ENCODE results near the gene L3MBTL4. TPM values are rescaled to one million over a fixed set of nuclear protein-coding genes. Genes with fewer than 3 reads are reported as not detected.
"Not testable (repeated sequence)": the region's sequence is repeated elsewhere in the genome, so short reads cannot be mapped to it uniquely, and the experiment has no call there.

The L3MBTL4 gene
- total RNA-seq, 1 experiment from 2014 or later, result 2.1 TPM

DNA sequence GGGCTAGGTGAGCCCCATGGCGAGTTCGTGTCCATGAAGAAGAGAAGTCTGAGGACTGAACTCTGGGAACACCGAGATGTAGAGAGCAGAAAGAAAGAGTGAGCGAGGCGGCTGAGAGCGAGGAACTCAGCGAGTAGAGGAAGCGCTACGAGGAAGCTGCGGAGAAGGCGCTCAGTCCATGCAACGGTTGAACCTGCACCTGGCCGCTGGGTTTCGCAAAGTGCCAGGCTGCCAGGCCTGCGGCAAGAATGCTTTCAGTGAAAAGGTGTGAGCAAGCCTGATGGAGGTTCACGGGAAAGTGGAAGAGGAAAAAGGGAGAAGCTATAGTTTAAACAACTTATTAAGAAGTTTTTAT lies 268.4 kb downstream of the L3MBTL4 start:
- H3K4me1 Mint-ChIP-seq (ENCODE audit: low read depth, unreplicated experiment), result no peaks in the 10 kb centered on the region
- no TSS peak for BruUV-seq (replicated peaks)
- no peak overlapping the region for H3K27ac Mint-ChIP-seq (ENCODE audit: unreplicated experiment)
- TF ChIP-seq, protein P1, sequence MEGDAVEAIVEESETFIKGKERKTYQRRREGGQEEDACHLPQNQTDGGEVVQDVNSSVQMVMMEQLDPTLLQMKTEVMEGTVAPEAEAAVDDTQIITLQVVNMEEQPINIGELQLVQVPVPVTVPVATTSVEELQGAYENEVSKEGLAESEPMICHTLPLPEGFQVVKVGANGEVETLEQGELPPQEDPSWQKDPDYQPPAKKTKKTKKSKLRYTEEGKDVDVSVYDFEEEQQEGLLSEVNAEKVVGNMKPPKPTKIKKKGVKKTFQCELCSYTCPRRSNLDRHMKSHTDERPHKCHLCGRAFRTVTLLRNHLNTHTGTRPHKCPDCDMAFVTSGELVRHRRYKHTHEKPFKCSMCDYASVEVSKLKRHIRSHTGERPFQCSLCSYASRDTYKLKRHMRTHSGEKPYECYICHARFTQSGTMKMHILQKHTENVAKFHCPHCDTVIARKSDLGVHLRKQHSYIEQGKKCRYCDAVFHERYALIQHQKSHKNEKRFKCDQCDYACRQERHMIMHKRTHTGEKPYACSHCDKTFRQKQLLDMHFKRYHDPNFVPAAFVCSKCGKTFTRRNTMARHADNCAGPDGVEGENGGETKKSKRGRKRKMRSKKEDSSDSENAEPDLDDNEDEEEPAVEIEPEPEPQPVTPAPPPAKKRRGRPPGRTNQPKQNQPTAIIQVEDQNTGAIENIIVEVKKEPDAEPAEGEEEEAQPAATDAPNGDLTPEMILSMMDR (IDR thresholded peaks at IDR 0.05; ENCODE audit: unreplicated experiment), result no peak
- CTCF ChIA-PET, result no interaction called here
- H3K4me3 Mint-ChIP-seq (ENCODE audit: low read depth, unreplicated experiment), result no peak overlapping the region
- intact Hi-C loops (cut with micrococcal nuclease; ENCODE audit: unreplicated experiment), result no loop called here
- peaks cover 10% of the 10 kb centered on the region for H3K9me3 Mint-ChIP-seq (ENCODE audit: low read depth, unreplicated experiment)
- H3K36me3 Mint-ChIP-seq (ENCODE audit: insufficient read depth, unreplicated experiment), result no peaks in the 10 kb centered on the region
- no peaks in the 10 kb centered on the region for H3K27me3 Mint-ChIP-seq (ENCODE audit: unreplicated experiment)
- no peak for DNase-seq

- intact Hi-C loops (cut with micrococcal nuclease; ENCODE audit: unreplicated experiment), result no loop called here
- TF ChIP-seq, protein P1 (IDR thresholded peaks at IDR 0.05; ENCODE audit: unreplicated experiment), result no peak
- Mint-ChIP-seq H3K27ac (ENCODE audit: unreplicated experiment) (no peak overlapping the region), H3K9me3 (ENCODE audit: low read depth, unreplicated experiment) (peaks cover 10% of the 10 kb centered on the region), H3K27me3 (ENCODE audit: unreplicated experiment) (no peaks in the 10 kb centered on the region), H3K4me1 (ENCODE audit: low read depth, unreplicated experiment) (no peaks in the 10 kb centered on the region), H3K4me3 (ENCODE audit: low read depth, unreplicated experiment) (no peak overlapping the region), H3K36me3 (ENCODE audit: insufficient read depth, unreplicated experiment) (no peaks in the 10 kb centered on the region)
- CTCF ChIA-PET, result no interaction called here
- DNase-seq, result no peak
- no TSS peak for BruUV-seq (replicated peaks)
Measured at GRCh38 chr18:6145645-6146306, 268.9 kb downstream of the L3MBTL4 start.

GRCh38 chr18:6139007-6139406 lies 275.7 kb downstream of the L3MBTL4 start:
- peaks cover 3% of the 10 kb centered on the region for H3K9me3 Mint-ChIP-seq (ENCODE audit: low read depth, unreplicated experiment)
- no peak overlapping the region for H3K27ac Mint-ChIP-seq (ENCODE audit: unreplicated experiment)
- intact Hi-C loops (cut with micrococcal nuclease; ENCODE audit: unreplicated experiment), result no loop called here
- no peaks in the 10 kb centered on the region for H3K27me3 Mint-ChIP-seq (ENCODE audit: unreplicated experiment)
- no TSS peak for BruUV-seq (replicated peaks)
- H3K4me3 Mint-ChIP-seq (ENCODE audit: low read depth, unreplicated experiment), result no peak overlapping the region
- no peaks in the 10 kb centered on the region for H3K4me1 Mint-ChIP-seq (ENCODE audit: low read depth, unreplicated experiment)
- no peak for DNase-seq
- CTCF ChIA-PET, result no interaction called here
- no peaks in the 10 kb centered on the region for H3K36me3 Mint-ChIP-seq (ENCODE audit: insufficient read depth, unreplicated experiment)
- TF ChIP-seq, protein P1 (IDR thresholded peaks at IDR 0.05; ENCODE audit: unreplicated experiment), result no peak

DNA sequence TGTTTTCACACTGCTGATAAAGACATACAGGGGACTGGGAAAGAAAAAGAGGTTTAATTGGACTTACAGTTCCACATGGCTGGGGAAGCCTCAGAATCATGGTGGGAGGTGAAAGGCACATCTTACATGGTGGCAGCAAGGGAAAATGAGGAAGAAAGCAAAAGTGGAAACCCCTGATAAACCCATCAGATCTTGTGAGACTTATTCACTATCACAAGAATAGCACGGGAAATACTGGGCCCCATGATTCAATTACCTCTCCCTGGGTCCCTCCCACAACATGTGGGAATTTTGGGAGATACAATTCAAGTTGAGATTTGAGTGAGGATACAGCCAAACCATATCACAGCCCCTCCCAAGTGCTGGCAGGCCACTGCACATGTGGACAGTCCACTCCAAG lies 278.8 kb downstream of the L3MBTL4 start:
- CTCF ChIA-PET; H3K9me3 Mint-ChIP-seq (ENCODE audit: low read depth, unreplicated experiment): not testable (repeated sequence)

DNA sequence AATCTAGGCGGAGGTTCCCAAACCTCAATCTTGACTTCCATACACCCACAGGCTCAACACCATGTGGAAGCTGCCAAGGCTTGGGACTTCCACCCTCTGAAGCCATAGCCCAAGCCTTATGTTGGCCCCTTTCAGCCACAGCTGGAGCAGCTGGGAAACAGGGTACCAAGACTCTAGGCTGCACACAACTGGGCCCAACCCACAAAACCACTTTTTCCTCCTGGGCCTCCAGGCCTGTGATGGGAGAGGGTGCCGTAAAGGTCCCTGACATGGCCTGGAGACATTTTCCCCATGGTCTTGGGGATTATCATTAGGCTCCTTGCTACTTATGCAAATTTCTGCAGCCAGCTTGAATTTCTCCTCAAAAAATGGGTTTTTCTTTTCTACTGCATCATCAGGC lies 279.7 kb downstream of the L3MBTL4 start:
- CTCF ChIA-PET; H3K36me3 Mint-ChIP-seq (ENCODE audit: insufficient read depth, unreplicated experiment); intact Hi-C loops (cut with micrococcal nuclease; ENCODE audit: unreplicated experiment); H3K27ac Mint-ChIP-seq (ENCODE audit: unreplicated experiment); H3K4me3 Mint-ChIP-seq (ENCODE audit: low read depth, unreplicated experiment); BruUV-seq (replicated peaks); H3K4me1 Mint-ChIP-seq (ENCODE audit: low read depth, unreplicated experiment); DNase-seq; H3K9me3 Mint-ChIP-seq (ENCODE audit: low read depth, unreplicated experiment); H3K27me3 Mint-ChIP-seq (ENCODE audit: unreplicated experiment): not testable (repeated sequence)

More for the DNA sequence above, 278.8 kb downstream of the L3MBTL4 start:
- H3K27ac Mint-ChIP-seq (ENCODE audit: unreplicated experiment); DNase-seq; H3K4me1 Mint-ChIP-seq (ENCODE audit: low read depth, unreplicated experiment); BruUV-seq (replicated peaks); H3K4me3 Mint-ChIP-seq (ENCODE audit: low read depth, unreplicated experiment); H3K36me3 Mint-ChIP-seq (ENCODE audit: insufficient read depth, unreplicated experiment); H3K27me3 Mint-ChIP-seq (ENCODE audit: unreplicated experiment); intact Hi-C loops (cut with micrococcal nuclease; ENCODE audit: unreplicated experiment): not testable (repeated sequence)

Measured in Calu3 (cell line).